Measurements from ENCODE around the gene ZNF488.

DNA sequence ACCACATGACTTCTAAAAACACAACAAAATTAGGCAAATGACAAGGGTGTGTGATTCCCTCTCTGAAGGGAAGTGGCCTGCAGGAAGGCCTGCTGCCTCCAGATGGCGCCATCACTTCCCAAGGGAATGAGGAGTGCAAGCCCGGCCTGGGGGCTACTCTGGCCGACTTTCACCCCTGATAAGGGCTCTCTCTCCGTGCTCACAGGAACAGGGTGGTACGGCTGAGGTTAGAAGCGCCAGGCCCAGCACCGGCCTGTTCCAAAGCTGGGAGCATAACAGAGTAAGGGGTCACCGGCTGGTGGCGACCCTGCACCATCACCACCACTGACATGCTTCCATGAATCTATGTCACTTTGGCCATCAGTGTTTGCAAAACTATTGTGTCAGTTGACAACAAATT lies 22.8 kb downstream of the ZNF488 start:
- TF ChIP-seq, protein P1, sequence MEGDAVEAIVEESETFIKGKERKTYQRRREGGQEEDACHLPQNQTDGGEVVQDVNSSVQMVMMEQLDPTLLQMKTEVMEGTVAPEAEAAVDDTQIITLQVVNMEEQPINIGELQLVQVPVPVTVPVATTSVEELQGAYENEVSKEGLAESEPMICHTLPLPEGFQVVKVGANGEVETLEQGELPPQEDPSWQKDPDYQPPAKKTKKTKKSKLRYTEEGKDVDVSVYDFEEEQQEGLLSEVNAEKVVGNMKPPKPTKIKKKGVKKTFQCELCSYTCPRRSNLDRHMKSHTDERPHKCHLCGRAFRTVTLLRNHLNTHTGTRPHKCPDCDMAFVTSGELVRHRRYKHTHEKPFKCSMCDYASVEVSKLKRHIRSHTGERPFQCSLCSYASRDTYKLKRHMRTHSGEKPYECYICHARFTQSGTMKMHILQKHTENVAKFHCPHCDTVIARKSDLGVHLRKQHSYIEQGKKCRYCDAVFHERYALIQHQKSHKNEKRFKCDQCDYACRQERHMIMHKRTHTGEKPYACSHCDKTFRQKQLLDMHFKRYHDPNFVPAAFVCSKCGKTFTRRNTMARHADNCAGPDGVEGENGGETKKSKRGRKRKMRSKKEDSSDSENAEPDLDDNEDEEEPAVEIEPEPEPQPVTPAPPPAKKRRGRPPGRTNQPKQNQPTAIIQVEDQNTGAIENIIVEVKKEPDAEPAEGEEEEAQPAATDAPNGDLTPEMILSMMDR (IDR thresholded peaks at IDR 0.05): peak; percentile 94
- TF ChIP-seq TCF7L2 (IDR thresholded peaks at IDR 0.05; ENCODE audit: low read depth, low read length): no peak
- TF ChIP-seq, protein P2, sequence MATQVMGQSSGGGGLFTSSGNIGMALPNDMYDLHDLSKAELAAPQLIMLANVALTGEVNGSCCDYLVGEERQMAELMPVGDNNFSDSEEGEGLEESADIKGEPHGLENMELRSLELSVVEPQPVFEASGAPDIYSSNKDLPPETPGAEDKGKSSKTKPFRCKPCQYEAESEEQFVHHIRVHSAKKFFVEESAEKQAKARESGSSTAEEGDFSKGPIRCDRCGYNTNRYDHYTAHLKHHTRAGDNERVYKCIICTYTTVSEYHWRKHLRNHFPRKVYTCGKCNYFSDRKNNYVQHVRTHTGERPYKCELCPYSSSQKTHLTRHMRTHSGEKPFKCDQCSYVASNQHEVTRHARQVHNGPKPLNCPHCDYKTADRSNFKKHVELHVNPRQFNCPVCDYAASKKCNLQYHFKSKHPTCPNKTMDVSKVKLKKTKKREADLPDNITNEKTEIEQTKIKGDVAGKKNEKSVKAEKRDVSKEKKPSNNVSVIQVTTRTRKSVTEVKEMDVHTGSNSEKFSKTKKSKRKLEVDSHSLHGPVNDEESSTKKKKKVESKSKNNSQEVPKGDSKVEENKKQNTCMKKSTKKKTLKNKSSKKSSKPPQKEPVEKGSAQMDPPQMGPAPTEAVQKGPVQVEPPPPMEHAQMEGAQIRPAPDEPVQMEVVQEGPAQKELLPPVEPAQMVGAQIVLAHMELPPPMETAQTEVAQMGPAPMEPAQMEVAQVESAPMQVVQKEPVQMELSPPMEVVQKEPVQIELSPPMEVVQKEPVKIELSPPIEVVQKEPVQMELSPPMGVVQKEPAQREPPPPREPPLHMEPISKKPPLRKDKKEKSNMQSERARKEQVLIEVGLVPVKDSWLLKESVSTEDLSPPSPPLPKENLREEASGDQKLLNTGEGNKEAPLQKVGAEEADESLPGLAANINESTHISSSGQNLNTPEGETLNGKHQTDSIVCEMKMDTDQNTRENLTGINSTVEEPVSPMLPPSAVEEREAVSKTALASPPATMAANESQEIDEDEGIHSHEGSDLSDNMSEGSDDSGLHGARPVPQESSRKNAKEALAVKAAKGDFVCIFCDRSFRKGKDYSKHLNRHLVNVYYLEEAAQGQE (IDR thresholded peaks at IDR 0.05; ENCODE audit: insufficient read depth in 1 of 2, low read depth in 2 of 2, low read length in 1 of 2): no peak
- no peak for TF ChIP-seq POLR2AphosphoS5 (IDR thresholded peaks at IDR 0.05; ENCODE audit: low read depth, low read length)
- no peak for TF ChIP-seq SIN3A (IDR thresholded peaks at IDR 0.05; ENCODE audit: borderline replicate concordance, insufficient read depth, low read depth, low read length)
